Activated CD4-positive, alpha-beta T cell treated with anti-CD3 and anti-CD28 coated beads for 36 hours (primary cell): ENCODE data around the gene NCKAP1. TPM values are rescaled to one million over a fixed set of nuclear protein-coding genes. Genes with fewer than 3 reads are reported as not detected.
A peak's percentile ranks its signal among the peaks of the same experiment; 100 is the strongest.
"Not testable (repeated sequence)": the region's sequence is repeated elsewhere in the genome, so short reads cannot be mapped to it uniquely, and the experiment has no call there.

Experiments used
- ATAC-seq: fragments of 200-7000 bp; cut with Tn5 transposase; one replicate; pipeline ENCODE4 v1.10.0; 2021; ENCODE audit warnings: mild to moderate bottlenecking, moderate library complexity
- CTCF ChIA-PET: fragments of 350-600 bp; sonication (Branson Sonifier 250); formaldehyde crosslinking; loops from one replicate; lab custom pipeline; 2021; ENCODE audit warnings: antibody characterized with exemption; lab: Charles Lee
- POLR2A ChIA-PET: fragments of 350-600 bp; sonication (Branson Sonifier 250); formaldehyde crosslinking; loops from one replicate; lab custom pipeline; 2021; ENCODE audit warnings: antibody characterized with exemption, inconsistent platforms; lab: Charles Lee
- DNase-seq: peaks from one replicate; pipeline ENCODE4 v3.0.0-alpha.2; 2020
- H3K27ac Mint-ChIP-seq: one replicate; pipeline ENCODE4 v1.8.0; 2021; ENCODE audit warnings: mixed read lengths
- H3K27me3 Mint-ChIP-seq: one replicate; pipeline ENCODE4 v1.8.0; 2021; ENCODE audit warnings: mixed read lengths
- H3K36me3 Mint-ChIP-seq: one replicate; pipeline ENCODE4 v1.8.0; 2021; ENCODE audit warnings: low read depth, mixed read lengths
- H3K4me1 Mint-ChIP-seq: one replicate; pipeline ENCODE4 v1.8.0; 2021; ENCODE audit warnings: mixed read lengths
- H3K4me3 Mint-ChIP-seq: one replicate; pipeline ENCODE4 v1.8.0; 2021; ENCODE audit warnings: mild to moderate bottlenecking, moderate library complexity, mixed read lengths
- H3K9me3 Mint-ChIP-seq: one replicate; pipeline ENCODE4 v1.8.0; 2021; ENCODE audit warnings: low read depth, mixed read lengths
- intact Hi-C, 2 experiments: fragments of 100-400 bp; cut with DNase I in 1 of 2; cut with micrococcal nuclease in 1 of 2; formaldehyde crosslinking; loops; one replicate each; pipeline versions ENCODE4 v1.14.2 to v1.15.1; 2022 to 2024; cut with DNase I, micrococcal nuclease
- total RNA-seq, 2 experiments: library from RNA; stranded (reverse); gene quantifications; one replicate each; pipeline ENCODE4 v1.2.3, GENCODE V29; 2021

Gene NCKAP1
- total RNA-seq, 2 experiments from 2014 or later, result 9.1 to 11.7 TPM

DNA sequence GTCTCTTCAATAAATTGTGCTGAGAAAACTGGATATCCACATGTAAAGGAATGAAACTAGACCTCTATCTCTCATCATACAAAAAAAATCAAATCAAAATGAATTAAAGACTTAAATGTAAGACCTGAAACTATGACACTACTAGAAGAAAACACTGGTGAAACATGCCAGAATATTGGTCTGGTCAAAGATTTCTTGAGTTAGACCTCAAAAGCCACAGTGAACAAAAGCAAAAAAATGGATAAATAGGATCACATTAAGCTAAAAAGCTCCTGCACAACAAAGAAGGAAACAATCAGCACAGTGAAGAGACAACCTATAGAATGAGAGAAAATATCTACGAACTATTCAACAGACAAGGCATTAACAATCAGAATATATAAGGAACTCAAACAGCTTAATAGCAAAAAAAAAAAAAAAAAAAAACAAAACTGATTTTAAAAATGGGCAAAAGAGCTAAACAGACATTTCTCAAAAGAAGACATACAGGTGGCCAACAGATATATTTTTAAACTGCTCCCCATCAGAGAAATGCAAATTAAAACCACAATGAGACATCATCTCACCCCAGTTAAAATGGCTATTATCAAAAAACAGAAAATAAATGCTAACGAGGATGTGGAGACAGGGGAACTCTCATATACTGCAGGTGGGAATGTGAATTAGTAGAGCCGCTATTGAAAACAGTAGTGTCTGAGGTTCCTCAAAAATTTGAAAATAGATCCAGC, 66.3 kb downstream of the NCKAP1 start:
- ChIA-PET CTCF (interaction anchor here (1.2 kb wide), 1 partner anchor 8 kb away, joined by 4 read pairs; no protein-coding TSS in a partner anchor), POLR2A (no interaction called here)
- Mint-ChIP-seq H3K27ac (no peak overlapping the region), H3K27me3 (no peaks in the 10 kb centered on the region), H3K9me3 (no peaks in the 10 kb centered on the region), H3K36me3 (peaks cover 9% of the 10 kb centered on the region), H3K4me3 (no peak overlapping the region), H3K4me1 (no peaks in the 10 kb centered on the region)
- intact Hi-C loops, result no loop called here
- DNase-seq (no peak), ATAC-seq (no peak)

DNA sequence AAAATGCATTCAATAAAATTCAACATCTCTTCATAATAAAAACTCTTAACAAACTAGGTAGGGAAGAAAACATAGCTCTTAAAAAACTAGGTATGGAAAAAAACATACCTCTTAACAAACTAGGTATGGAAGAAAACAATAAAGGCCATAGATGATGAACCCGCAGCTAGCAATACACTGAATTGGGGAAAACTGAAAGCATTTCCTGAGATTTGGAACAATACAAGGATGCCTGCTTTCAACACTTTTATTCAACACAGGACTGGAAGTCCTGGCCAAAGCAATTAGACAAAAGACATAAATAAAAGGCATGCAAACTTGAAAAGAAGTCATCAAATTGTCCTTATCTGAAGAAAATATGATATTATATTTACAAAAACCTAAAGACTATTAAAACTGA, 67.8 kb downstream of the NCKAP1 start:
- H3K4me1 Mint-ChIP-seq, result no peaks in the 10 kb centered on the region
- H3K4me3 Mint-ChIP-seq, result no peak overlapping the region
- ATAC-seq (no peak), DNase-seq (no peak)
- intact Hi-C loops, result no loop called here
- H3K27me3 Mint-ChIP-seq, result no peaks in the 10 kb centered on the region
- ChIA-PET POLR2A (no interaction called here), CTCF (interaction anchor here (1.7 kb wide), 1 partner anchor 9 kb away, joined by 5 read pairs; no protein-coding TSS in a partner anchor)
- no peak overlapping the region for H3K27ac Mint-ChIP-seq
- peaks cover 9% of the 10 kb centered on the region for H3K36me3 Mint-ChIP-seq
- no peaks in the 10 kb centered on the region for H3K9me3 Mint-ChIP-seq

DNA sequence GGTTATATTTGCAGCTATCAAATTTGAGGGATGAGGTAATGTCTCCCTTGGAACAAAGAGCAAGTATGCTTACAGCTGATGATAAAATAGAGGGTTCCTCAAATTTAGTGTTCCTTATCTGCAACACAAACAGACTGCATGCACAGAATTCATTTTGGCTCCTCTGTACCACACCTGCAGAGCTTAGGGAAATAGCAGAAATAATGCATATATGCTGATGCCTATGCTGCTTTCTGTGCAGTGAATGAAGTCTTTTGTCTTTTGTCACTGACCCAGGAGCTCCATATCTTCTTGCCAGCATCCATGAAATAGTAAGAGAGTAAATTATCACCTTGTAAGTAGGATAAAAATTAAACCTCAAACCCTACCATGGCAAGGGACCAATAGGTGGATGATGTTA, 69.8 kb downstream of the NCKAP1 start:
- H3K4me3 Mint-ChIP-seq, result no peak overlapping the region
- H3K9me3 Mint-ChIP-seq, result no peaks in the 10 kb centered on the region
- DNase-seq (no peak), ATAC-seq (no peak)
- intact Hi-C loops, result no loop called here
- peaks cover 9% of the 10 kb centered on the region for H3K36me3 Mint-ChIP-seq
- CTCF ChIA-PET, result interaction anchor here (0.9 kb wide), 1 partner anchor 11 kb away, joined by 5 read pairs; no protein-coding TSS in a partner anchor
- H3K27me3 Mint-ChIP-seq, result no peaks in the 10 kb centered on the region
- POLR2A ChIA-PET, result no interaction called here
- H3K27ac Mint-ChIP-seq, result no peak overlapping the region
- no peaks in the 10 kb centered on the region for H3K4me1 Mint-ChIP-seq

DNA sequence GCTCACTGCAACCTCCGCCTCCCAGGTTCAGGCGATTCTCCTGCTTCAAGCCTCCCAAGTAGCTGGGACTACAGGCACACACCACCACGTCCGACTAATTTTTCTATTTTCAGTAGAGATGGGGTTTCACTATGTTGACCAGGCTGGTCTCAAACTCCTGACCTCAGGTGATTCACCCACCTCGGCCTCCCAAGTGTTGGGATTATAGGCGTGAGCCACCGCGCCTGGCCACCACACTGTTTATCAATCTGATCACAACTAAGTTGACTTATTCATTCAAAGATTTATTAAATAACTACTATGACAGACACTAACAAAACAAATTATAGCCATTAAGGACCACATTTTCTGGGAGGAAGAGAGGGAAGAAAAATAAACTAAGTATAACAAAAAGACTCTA, 71.9 kb downstream of the NCKAP1 start:
- H3K4me1 Mint-ChIP-seq, DNase-seq, H3K9me3 Mint-ChIP-seq, ATAC-seq, H3K27me3 Mint-ChIP-seq, H3K4me3 Mint-ChIP-seq, POLR2A ChIA-PET, intact Hi-C loops, H3K27ac Mint-ChIP-seq: not testable (repeated sequence)
- H3K36me3 Mint-ChIP-seq, result peaks cover 11% of the 10 kb centered on the region
- CTCF ChIA-PET, result interaction anchor here (0.6 to 1.1 kb wide), 2 partner anchors 13 to 212 kb away, joined by 3 to 7 read pairs; no protein-coding TSS in a partner anchor

DNA sequence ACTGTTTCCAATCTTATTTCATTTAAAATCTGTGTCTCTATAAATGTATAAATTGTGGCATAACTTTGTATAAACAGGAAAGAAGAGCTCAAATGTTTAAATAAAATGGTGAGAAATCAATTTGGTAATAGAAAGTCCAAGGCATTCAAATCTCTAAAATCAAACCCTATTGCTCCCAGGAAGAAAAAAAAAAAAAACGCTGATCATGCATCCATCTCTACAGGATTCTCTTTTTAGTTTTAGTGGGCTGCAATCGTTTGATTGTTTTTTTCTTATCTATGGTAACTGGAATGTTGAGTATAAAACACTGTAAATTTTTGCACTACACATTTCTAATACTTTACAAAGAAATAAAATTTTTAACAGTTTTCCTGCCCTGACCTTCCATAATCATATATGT, 75.6 kb downstream of the NCKAP1 start:
- peaks cover 3% of the 10 kb centered on the region for H3K9me3 Mint-ChIP-seq
- H3K36me3 Mint-ChIP-seq, result peaks cover 19% of the 10 kb centered on the region
- intact Hi-C loops, result no loop called here
- no peak overlapping the region for H3K27ac Mint-ChIP-seq
- ChIA-PET POLR2A (interaction anchor here (0.7 kb wide), 1 partner anchor 19 kb away, joined by 4 read pairs; no protein-coding TSS in a partner anchor), CTCF (interaction anchor here (0.8 to 1.1 kb wide), 2 partner anchors 49 to 296 kb away, joined by 3 to 4 read pairs; no protein-coding TSS in a partner anchor)
- ATAC-seq (no peak), DNase-seq (no peak)
- no peaks in the 10 kb centered on the region for H3K4me1 Mint-ChIP-seq
- no peak overlapping the region for H3K4me3 Mint-ChIP-seq
- no peaks in the 10 kb centered on the region for H3K27me3 Mint-ChIP-seq

DNA sequence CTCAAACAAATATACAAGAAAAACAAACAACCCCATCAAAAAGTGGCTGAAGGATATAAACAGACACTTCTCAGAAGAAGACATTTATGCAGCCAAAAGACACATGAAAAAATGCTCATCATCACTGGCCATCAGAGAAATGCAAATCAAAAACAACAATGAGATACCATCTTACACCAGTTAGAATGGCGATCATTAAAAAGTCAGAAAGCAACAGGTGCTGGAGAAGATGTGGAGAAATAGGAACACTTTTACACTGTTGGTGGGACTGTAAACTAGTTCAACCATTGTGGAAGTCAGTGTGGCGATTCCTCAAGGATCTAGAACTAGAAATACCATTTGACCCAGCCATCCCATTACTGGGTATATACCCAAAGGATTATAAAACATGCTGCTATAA, 77.4 kb downstream of the NCKAP1 start:
- H3K27ac Mint-ChIP-seq, ATAC-seq, POLR2A ChIA-PET, DNase-seq, H3K9me3 Mint-ChIP-seq, H3K4me3 Mint-ChIP-seq, CTCF ChIA-PET, H3K27me3 Mint-ChIP-seq, H3K4me1 Mint-ChIP-seq, intact Hi-C loops: not testable (repeated sequence)
- H3K36me3 Mint-ChIP-seq, result peaks cover 19% of the 10 kb centered on the region

DNA sequence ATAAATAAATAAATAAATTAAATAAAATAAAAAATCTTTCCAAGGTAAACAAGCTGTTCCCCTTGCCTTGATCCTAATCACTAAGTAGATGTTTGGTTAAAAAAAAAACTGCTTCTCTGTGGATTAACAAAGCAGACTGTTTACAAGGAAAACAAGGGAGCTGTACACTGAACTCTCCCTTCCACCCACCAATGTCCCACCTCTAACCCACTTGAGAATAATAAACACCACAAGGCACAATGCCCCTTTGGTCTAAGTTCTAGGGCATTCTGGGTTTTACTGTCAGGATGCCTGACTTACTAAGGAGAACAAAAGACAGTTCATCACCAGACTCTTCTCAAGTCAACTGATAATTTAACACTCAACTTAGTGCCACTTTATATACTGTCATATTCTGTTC, 83.5 kb downstream of the NCKAP1 start:
- no peak for ATAC-seq
- ChIA-PET CTCF (no interaction called here), POLR2A (no interaction called here)
- no peak overlapping the region for H3K4me3 Mint-ChIP-seq
- intact Hi-C loops, result no loop called here
- no peaks in the 10 kb centered on the region for H3K27me3 Mint-ChIP-seq
- peaks cover 11% of the 10 kb centered on the region for H3K36me3 Mint-ChIP-seq
- H3K9me3 Mint-ChIP-seq, result no peaks in the 10 kb centered on the region
- no peak for DNase-seq
- no peak overlapping the region for H3K27ac Mint-ChIP-seq
- peaks cover 5% of the 10 kb centered on the region for H3K4me1 Mint-ChIP-seq

DNA sequence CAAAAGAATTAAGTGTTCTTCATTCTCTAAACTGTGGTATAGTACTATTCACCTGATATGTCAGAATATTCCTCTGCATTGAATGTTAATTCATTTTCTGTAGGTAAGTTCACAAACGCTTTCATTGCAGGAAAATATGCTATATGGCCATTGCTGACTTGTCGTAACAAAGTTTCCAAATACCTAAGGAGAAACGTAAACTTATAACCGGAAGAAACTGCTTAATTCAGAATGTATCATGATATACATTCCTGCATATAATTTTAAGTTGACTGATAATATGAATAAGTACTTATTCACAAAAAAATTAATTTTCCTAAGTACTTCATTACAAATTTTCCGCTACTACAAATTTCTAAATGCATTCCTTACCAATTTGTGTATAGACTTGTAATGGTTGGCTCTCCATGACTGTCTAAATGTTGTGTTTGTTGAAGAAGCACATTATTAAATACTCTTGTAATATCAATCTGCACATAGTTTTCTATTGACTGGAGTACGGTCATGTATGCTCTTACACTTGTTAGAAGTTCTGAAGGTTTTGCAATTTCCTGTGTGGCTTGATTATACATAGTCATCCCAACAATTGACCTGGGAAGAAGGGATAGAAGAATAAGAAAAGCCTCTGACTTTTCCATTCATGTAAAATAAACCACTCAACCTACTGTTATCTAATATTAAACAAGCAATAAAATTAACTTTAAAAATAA, 85.4 kb downstream of the NCKAP1 start:
- ChIA-PET CTCF (interaction anchor here (0.6 to 0.9 kb wide), 3 partner anchors 27 to 1654 kb away, joined by 3 read pairs; no protein-coding TSS in a partner anchor), POLR2A (no interaction called here)
- Mint-ChIP-seq H3K4me3 (no peak overlapping the region), H3K9me3 (no peaks in the 10 kb centered on the region), H3K27ac (no peak overlapping the region), H3K36me3 (peaks cover 9% of the 10 kb centered on the region), H3K27me3 (no peaks in the 10 kb centered on the region), H3K4me1 (peaks cover 7% of the 10 kb centered on the region)
- DNase-seq (no peak), ATAC-seq (no peak)
- intact Hi-C loops, result no loop called here

DNA sequence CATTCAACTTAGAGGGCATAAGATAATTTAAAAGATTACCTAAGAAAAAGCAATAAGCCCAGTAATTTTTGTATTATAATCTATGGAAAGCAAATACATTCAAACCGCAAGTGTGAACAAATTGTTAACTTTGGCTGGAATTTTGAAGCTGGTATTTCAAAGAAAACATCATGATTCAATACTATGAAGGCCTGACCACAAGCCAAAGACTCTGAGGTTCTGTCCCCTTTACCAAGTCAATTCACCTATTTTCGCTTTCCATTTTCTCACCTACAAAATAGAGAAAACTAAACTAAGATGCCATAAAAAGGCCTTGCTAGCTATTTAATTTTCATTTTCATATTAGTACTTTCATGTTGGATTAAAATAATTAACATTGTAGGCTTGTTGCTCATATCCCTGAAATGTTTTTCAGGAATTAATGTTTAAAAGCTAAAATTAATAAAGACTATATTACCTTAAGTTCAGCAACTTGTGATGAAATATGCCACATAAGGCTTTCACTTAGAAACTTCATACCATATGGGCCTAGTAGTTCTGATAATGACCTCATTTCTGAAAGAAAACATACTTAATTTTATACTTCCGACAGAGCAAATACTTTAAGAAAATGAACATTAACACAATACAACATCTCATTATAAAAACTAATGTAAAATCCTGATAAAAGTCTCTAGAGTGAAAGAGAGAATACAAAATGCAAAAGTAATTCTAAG, 86.2 kb downstream of the NCKAP1 start:
- DNase-seq (peak; percentile 20), ATAC-seq (peak; percentile 78)
- ChIA-PET POLR2A (no interaction called here), CTCF (interaction anchor here (0.6 to 0.9 kb wide), 3 partner anchors 27 to 1655 kb away, joined by 3 read pairs; no protein-coding TSS in a partner anchor)
- H3K4me3 Mint-ChIP-seq, result no peak overlapping the region
- no peaks in the 10 kb centered on the region for H3K27me3 Mint-ChIP-seq
- no peak overlapping the region for H3K27ac Mint-ChIP-seq
- intact Hi-C loops, result no loop called here
- peaks cover 7% of the 10 kb centered on the region for H3K4me1 Mint-ChIP-seq
- no peaks in the 10 kb centered on the region for H3K9me3 Mint-ChIP-seq
- H3K36me3 Mint-ChIP-seq, result peaks cover 7% of the 10 kb centered on the region

DNA sequence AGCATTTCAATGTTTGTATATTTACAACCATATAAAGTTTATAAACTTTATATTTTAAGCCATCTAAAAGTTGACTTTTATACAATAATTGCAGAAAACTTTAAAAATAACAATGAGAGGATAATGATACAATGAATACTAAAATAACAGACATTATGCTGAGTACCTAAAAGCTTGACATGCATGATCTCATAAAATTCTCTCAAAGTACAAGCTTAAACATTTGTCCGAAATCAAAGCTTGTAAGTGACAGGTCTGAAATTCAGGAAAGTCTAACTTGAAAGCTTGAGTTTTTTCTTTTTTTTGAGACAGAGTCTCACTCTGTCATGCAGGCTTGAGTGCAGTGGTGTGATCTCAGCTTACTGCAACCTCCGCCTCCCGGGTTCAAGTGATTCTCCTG, 87.7 kb downstream of the NCKAP1 start:
- intact Hi-C loops, result no loop called here
- CTCF ChIA-PET, result interaction anchor here (1.5 kb wide), 1 partner anchor 36 kb away, joined by 4 read pairs; no protein-coding TSS in a partner anchor
- H3K4me3 Mint-ChIP-seq, result no peak overlapping the region
- no peak overlapping the region for H3K27ac Mint-ChIP-seq
- ATAC-seq (no peak), DNase-seq (no peak)
- POLR2A ChIA-PET, result no interaction called here
- H3K36me3 Mint-ChIP-seq, result peaks cover 7% of the 10 kb centered on the region
- peaks cover 7% of the 10 kb centered on the region for H3K4me1 Mint-ChIP-seq
- H3K27me3 Mint-ChIP-seq, result no peaks in the 10 kb centered on the region
- H3K9me3 Mint-ChIP-seq, result no peaks in the 10 kb centered on the region

DNA sequence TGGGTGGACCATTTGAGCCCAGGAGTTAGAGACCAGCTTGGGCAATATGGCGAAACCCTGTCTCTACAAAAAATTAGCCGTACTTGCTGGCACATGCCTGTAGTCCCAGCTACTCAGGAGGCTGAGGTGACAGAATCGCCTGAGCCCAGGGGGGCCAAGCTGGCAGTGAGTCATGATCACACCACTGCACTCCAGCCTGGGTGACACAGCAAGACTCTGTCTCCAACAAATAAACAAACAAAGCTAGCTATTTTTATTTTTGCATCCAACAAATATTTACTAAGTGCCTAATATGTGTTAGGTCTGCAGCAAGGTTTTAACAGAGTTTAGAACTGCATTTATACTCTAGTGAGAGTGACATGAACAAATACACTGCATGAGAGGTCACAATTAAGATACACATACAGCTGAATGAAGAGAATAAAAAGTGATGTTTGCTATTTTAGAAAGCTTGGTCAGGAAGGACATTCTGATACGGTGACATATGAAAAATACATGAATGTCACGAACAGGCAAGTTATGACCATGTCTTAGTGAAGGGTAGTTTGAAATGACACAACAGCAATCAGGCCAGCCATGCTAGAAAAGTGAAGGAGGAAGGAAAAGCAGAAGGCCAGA, 88.6 kb downstream of the NCKAP1 start:
- H3K27me3 Mint-ChIP-seq, result no peaks in the 10 kb centered on the region
- ChIA-PET POLR2A (no interaction called here), CTCF (interaction anchor here (0.6 to 1.5 kb wide), 5 partner anchors 31 to 458 kb away, joined by 3 to 4 read pairs (median 3); no protein-coding TSS in a partner anchor)
- DNase-seq (peak; percentile 7), ATAC-seq (no peak)
- no peaks in the 10 kb centered on the region for H3K9me3 Mint-ChIP-seq
- H3K4me3 Mint-ChIP-seq, result no peak overlapping the region
- no peak overlapping the region for H3K27ac Mint-ChIP-seq
- intact Hi-C loops, result no loop called here
- peaks cover 7% of the 10 kb centered on the region for H3K36me3 Mint-ChIP-seq
- peaks cover 7% of the 10 kb centered on the region for H3K4me1 Mint-ChIP-seq
